Stimulated activated CD4-positive, alpha-beta T cell treated with anti-CD3 and anti-CD28 coated beads, Interleukin-2, amount 100 ng/mL, for 48 hours (primary cell): ENCODE data around the gene COL4A5.

ENCODE experiments used
- DNase-seq, 2 donors: peaks; one replicate each; pipeline ENCODE4 v3.0.0-alpha.2; 2020

Gene COL4A5

GRCh38 chrX:108642273-108642628 is 202.6 kb downstream of the COL4A5 start:
- DNase-seq = no peak

DNA sequence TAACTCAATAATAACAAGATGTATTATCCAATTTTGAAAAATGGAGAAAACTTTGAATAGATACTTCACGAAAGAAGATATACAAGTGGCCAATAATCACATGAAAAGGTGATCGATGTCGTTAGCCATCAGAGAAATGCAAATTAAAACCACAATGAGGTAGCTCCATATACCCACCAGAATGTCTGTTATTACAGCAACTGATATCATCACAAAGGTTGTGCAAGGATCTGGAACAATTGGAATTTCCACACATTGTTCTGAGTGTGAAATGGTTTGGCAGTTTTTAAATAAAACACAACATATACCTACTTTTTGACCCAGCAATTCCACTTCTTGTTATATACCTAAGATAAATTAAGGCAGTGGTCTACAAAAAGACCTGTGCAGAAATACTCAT is 225.1 kb downstream of the COL4A5 start:
- no peak for DNase-seq

DNA sequence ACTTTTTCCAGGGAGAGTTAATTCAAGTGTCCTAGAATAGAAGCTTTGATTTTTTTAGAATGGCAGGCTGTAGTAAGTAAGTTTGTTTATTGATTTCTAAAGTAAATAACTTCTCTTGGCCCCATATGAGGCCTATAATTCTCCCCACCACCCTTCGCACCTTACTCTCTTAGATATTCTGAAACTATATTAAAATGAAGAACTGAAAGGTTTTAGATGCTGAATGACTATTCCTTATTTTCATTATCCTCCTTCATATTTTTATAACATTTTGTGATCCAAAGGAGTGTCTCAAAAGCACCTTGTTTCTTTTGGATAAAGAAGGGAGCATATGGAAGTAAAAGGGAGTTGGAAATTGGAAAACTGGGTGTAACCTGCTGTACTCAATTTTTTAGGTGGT is 226.5 kb downstream of the COL4A5 start:
- no peak for DNase-seq

DNA sequence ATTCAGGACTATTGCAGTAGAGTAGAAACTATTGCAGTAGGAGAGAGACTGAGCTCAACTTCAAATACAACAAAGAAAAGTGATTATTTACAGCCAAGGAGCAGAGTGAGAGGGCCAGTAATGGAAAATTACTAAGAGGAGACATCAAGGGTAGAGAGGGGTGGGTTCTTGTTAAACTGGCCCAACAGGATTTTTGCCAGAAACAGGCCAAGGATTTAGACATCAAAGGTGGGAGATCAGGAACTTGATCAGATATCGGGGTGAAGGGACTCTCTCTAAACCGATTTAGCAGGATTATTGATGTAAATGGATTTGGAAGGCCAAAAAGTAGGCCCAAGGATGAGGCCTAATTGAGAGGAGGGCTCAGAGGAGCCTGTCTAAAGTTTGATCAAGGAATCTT is 231.9 kb downstream of the COL4A5 start:
- DNase-seq = no peak

DNA sequence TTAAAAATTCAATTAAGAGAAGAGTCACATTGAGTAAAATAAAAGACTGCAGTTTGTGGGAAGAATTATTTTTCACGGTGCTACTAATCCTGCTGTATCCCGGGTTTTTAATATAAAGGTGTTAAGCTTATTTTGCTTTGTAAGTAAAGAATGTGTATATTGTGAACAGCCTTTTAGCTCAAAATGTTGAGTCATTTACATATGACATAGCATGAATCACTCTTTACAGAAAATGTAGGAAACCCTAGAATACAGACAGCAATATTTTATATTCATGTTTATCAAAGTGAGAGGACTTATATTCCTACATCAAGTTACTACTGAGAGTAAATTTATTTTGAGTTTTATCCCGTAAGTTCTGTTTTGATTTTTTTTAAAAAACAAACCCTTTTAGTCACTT is 257.1 kb downstream of the COL4A5 start:
- no peak for DNase-seq

- no peak for DNase-seq
Measured at GRCh38 chrX:108699368-108699767, 259.7 kb downstream of the COL4A5 start.

DNA sequence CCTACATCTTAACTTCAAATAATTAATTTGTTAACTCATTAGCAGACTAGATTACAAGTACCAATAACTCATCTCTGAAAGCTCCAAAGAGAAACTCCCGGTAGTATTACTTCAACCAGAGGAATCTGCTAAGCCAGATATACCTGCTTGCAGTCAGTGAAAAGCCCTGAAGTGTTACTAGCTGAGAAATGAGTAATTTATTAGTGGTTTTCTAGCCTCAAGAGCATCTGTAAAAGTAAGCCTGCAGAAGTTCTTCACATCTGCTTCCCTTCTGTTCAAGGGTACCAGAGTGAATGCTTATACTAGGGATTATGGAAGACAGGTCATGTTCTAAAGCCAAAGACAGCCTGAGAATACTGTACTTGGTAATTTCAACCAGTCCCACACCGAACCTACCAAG is 262.0 kb downstream of the COL4A5 start:
- DNase-seq = no peak

DNA sequence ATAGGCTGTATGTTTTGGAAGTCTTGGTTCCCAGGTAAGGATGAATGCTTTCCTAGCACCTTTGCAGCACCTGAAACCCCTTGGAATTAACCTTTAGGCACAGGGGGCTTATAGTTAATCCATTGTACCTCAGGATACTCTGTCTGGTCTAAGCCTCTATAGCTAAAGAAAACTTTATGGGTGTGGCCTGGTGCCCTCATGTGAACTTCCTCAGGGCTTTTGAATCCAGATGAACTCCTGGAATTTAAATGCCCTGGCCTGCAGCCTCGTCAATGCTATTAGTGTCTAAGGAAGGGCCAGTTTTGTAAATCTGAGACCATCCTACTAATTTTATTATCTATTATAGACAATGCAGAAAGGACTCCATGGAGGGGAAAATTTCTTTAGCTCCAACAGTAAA is 262.9 kb downstream of the COL4A5 start:
- no peak for DNase-seq

DNA sequence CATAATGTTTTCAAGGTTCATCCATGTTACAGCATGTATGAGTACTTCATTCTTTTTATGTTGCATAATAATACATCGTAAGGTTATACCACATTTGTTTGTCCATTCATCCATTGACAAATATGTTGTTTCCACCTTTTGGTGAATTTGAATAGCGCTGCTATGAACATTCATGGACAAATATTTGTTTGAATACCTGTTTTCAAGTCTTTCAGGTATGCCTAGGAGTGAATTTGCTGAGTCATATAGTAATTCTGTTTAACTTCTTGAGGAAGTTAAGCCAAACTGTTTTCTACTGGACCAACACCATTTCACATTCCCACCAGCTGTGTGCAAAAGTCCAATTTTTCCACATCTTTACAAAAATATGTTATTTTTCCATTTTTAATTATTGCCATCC is 265.2 kb downstream of the COL4A5 start:
- DNase-seq = no peak

DNA sequence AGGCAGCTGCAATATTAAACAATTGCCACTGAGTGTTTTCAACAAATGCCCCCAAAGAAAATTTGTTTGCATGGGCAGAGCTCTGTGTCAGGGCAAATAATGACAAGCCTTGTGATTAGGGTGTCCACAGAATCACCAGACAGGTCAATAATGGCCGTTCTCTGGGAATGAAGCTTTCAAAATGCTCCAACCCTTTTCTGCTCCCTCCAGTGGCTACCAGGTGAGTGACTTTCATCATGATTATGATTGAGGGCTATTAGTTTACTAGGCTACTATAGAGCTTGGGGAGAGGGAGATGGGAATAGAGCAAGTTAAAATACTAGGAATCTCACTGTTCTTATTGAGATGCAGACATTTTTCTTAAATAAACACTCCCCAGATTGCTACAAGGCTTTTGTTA is 273.2 kb downstream of the COL4A5 start:
- no peak for DNase-seq

DNA sequence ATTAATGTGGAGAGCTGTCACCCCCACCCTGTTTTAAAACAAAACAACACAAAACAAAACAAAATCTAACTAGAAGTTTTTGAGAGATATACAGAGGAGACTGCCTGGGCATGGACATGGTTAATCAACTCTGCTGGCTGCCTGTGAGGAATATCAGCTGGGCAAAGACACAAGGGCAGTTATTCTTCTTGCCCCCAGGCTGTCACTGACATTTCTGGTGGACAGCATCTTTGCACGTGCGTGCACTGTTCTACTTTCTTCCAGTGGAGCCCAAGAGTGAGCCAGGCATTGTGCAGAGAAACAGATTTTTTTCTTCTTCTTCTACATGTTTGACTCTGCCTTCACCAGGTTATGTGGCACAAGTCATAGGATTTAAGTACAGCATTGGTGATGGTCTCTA is 282.9 kb downstream of the COL4A5 start:
- DNase-seq = no peak

- no peak for DNase-seq
Measured at GRCh38 chrX:108726748-108727147, 287.1 kb downstream of the COL4A5 start.

DNA sequence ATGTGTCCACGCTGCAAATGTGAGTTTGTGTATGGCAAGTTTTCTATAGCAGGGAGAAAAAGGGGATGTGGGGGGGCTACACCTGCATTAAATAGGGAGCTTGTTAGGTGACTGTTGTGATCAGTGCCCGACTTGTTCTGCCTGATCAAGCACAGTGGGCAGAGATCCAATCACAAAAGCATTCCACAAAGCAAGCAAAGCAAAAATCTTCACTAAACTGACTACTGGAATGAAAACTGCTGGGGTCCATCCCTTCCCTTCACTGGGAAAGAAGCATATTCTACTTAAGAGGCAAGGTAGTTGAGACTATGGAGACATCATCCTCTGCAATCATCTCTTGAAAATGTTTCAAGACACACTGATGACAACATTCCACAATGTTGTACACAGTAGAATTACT is 291.5 kb downstream of the COL4A5 start:
- DNase-seq = no peak

DNA sequence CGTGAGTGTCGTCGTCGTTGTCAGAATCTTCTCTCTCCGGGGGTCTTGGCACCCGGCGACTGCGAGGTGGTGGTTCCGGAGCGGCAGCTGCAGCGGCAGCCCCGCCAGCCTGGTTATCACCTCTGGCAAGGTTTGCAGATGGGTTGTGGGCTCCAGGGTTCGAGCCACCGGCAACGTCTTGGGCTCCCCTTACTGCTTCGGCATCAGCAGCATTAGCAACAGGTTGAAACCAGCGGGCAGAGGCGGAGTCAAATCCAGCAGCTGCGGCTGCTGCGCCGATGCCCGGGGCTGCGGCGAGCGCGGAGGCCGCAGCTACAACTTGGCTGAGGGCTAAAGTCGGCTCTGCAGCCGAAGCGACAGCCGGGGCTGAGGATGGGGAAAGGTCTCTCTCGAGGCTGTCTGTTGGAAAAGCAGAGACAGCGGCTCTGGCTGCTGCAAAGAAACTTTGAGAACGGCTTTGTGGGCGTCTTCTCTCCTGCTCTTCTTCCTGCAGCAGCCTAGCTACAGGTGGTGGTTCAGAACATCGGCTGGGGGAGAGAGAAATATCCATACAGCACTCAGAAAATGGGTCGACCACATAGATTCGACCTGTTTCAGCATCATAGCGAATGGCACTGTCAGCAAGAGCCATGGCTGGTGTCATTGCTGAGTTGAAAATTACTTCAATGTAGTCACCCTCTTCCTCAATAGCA is 293.1 kb downstream of the COL4A5 start:
- no peak for DNase-seq

DNA sequence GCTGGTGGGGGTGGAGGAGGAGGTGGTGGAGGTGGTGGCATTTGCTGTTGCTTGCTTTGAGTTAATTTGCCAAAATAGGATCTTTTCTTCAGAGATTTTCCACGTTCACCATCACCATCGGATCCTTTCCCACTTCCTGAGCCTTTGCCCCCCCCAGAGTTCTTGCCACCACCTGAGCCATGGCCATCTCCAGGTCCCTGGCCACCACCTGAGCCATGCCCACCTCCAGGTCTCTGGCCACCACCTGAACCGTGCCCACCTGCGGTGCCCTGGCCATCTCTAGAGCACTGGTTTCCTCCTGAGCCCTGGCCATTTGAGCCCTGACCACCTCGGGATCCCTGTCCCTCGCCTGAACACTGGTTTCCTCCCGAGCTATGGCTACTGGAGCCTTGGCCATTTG is 294.8 kb downstream of the COL4A5 start:
- no peak for DNase-seq

DNA sequence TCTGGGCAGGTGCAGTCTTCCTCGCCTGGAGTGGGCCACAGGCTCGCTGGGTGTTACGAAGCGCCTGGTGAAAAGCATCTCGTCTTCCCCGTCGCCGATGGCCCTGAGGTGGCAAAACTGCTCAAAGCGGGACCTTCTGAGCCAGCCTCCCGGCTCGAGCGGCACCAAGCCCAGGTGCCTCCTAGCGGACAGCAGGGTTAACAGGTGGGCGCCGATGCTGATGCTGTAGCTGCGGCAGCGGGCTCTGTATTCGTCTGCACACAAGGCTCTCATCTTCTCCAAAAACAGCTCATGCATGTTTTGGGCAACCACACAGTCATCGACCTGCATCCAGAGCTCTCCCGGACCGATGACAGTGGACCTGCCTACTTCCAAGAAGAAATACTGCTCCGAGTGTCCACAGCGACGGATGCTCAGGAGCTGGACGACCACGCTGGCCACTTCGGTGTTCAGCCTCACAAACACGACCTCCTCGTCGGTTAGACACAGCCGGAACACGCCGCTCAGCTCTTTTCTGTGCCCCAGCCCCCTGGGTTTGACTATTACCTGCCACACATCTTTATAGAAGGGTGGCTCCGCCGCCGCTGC is 295.5 kb downstream of the COL4A5 start:
- no peak for DNase-seq

- DNase-seq = no peak
Measured at GRCh38 chrX:108735679-108736508, 296.3 kb downstream of the COL4A5 start.

- no peak for DNase-seq
Measured at GRCh38 chrX:108736509-108737479, 297.2 kb downstream of the COL4A5 start, which contains the start of gene IRS4. Gene IRS4 (minus strand): TSS chrX:108736563.

DNA sequence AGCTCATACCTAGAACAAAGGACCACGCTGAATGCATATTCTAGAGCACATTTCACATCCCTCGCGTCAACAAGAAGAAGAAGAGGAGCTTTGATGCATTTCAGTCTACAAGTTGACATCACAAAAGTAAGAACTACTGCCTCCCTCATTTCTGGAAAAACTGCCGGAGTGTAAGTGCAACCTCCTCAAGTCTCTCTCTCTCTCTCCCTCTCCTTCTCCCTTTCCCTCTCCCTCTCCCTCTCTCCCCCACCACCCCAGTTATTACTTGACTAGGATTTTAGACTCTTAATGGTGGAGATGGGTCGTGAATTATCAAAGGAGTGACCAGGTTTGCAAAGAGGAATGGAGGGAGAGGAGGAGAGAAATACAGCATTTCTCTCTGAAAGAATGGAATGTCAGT is 298.1 kb downstream of the COL4A5 start:
- DNase-seq = no peak

DNA sequence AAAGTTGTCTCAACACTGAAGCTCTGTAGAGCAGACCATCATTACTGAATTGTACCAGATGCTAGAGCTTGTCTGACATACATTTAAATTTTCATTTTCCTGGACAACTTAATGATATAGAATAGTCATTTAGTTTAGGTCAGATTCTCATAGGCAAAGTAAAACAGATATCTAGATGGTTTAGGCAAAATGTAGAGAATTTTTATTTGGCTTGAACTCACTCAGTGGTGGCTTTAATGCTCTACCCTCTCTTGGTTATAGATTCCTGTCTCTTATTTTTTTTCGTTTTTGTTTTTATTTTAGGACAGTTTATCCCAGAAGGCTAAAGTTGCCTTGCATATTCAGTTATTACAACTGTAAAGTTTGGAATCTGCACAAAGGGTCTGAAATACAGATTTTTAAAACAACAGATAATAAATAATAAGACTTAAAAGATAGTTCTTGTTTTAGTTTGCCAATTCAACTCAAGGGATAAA is 300.7 kb downstream of the COL4A5 start:
- no peak for DNase-seq
